Neural cell (in vitro differentiated cells): Measurements from ENCODE around the gene KRTAP5-4.

Experiments
- EP300 ChIP-seq: fragments of 450-650 bp; conservative IDR thresholded peaks from 2 replicates; pipeline ENCODE4 v1.6.1; 2014; ENCODE audit warnings: antibody characterized with exemption, mild to moderate bottlenecking, moderate library complexity; ENCODE audit not compliant: poor library complexity, severe bottlenecking
- EZH2 ChIP-seq: fragments of 200-600, 300-800 bp; shearing (Covaris generic), sonication (generic); IDR thresholded peaks from 2 replicates; pipeline ENCODE4 v1.6.1; 2014; ENCODE audit warnings: antibody characterized with exemption, low read length, borderline replicate concordance, mild to moderate bottlenecking; ENCODE audit not compliant: insufficient read depth, poor library complexity, severe bottlenecking
- MXI1 ChIP-seq: fragments of 450-650 bp; conservative IDR thresholded peaks from 2 replicates; pipeline ENCODE4 v1.6.1; 2014; ENCODE audit warnings: antibody characterized with exemption, mild to moderate bottlenecking; ENCODE audit not compliant: poor library complexity, severe bottlenecking
- RAD21 ChIP-seq: fragments of 450-650 bp; conservative IDR thresholded peaks from 2 replicates; pipeline ENCODE4 v1.6.1; 2014; ENCODE audit warnings: antibody characterized with exemption, mild to moderate bottlenecking, moderate library complexity
- SMC3 ChIP-seq: fragments of 450-650 bp; conservative IDR thresholded peaks from 2 replicates; pipeline ENCODE4 v1.6.1; 2014; ENCODE audit warnings: antibody characterized with exemption, mild to moderate bottlenecking, moderate library complexity; ENCODE audit not compliant: poor library complexity
- TF ChIP-seq, protein P1 (sequence below): fragments of 450-650 bp; IDR thresholded peaks from 2 replicates; pipeline ENCODE4 v1.5.1; 2014; ENCODE audit warnings: antibody characterized with exemption, mild to moderate bottlenecking, moderate library complexity; ENCODE audit not compliant: poor library complexity, severe bottlenecking
- TF ChIP-seq, protein P2 (sequence below): IDR thresholded peaks from 2 replicates; pipeline ENCODE4 v1.6.1; 2012; ENCODE audit warnings: borderline replicate concordance

DNA sequence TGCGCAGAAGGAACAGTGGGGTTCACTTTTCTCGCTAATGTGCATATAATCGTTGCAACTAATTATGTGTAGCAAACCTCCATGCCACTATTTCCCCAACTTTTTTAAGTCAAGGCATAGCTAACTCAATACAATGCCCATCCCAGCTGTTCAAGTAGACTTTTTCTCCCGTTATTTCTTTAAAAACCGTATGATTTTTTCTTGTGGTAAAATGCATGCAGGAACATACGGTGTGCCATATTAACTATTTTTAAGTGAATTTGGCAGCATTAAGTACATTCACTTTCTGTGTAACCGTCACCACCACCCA, 47.0 kb downstream of the KRTAP5-4 start:
- TF ChIP-seq, protein P1, sequence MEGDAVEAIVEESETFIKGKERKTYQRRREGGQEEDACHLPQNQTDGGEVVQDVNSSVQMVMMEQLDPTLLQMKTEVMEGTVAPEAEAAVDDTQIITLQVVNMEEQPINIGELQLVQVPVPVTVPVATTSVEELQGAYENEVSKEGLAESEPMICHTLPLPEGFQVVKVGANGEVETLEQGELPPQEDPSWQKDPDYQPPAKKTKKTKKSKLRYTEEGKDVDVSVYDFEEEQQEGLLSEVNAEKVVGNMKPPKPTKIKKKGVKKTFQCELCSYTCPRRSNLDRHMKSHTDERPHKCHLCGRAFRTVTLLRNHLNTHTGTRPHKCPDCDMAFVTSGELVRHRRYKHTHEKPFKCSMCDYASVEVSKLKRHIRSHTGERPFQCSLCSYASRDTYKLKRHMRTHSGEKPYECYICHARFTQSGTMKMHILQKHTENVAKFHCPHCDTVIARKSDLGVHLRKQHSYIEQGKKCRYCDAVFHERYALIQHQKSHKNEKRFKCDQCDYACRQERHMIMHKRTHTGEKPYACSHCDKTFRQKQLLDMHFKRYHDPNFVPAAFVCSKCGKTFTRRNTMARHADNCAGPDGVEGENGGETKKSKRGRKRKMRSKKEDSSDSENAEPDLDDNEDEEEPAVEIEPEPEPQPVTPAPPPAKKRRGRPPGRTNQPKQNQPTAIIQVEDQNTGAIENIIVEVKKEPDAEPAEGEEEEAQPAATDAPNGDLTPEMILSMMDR = no peak
- TF ChIP-seq, protein P2, sequence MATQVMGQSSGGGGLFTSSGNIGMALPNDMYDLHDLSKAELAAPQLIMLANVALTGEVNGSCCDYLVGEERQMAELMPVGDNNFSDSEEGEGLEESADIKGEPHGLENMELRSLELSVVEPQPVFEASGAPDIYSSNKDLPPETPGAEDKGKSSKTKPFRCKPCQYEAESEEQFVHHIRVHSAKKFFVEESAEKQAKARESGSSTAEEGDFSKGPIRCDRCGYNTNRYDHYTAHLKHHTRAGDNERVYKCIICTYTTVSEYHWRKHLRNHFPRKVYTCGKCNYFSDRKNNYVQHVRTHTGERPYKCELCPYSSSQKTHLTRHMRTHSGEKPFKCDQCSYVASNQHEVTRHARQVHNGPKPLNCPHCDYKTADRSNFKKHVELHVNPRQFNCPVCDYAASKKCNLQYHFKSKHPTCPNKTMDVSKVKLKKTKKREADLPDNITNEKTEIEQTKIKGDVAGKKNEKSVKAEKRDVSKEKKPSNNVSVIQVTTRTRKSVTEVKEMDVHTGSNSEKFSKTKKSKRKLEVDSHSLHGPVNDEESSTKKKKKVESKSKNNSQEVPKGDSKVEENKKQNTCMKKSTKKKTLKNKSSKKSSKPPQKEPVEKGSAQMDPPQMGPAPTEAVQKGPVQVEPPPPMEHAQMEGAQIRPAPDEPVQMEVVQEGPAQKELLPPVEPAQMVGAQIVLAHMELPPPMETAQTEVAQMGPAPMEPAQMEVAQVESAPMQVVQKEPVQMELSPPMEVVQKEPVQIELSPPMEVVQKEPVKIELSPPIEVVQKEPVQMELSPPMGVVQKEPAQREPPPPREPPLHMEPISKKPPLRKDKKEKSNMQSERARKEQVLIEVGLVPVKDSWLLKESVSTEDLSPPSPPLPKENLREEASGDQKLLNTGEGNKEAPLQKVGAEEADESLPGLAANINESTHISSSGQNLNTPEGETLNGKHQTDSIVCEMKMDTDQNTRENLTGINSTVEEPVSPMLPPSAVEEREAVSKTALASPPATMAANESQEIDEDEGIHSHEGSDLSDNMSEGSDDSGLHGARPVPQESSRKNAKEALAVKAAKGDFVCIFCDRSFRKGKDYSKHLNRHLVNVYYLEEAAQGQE = no peak
- TF ChIP-seq RAD21 (no peak), SMC3 (no peak), EP300 (no peak), EZH2 (no peak), MXI1 (no peak)
